ENCODE data around the gene MAP7.
A peak's percentile ranks its signal among the peaks of the same experiment; 100 is the strongest.

Gene MAP7

GRCh38 chr6:136317021-136317694 is 233.1 kb downstream of the MAP7 start:
- TF ChIP-seq CTCF (IDR thresholded peaks at IDR 0.05) = peak; percentile 81

GRCh38 chr6:136315594-136315993 is 234.6 kb downstream of the MAP7 start:
- no peak for TF ChIP-seq CTCF (IDR thresholded peaks at IDR 0.05)

- no peak for TF ChIP-seq CTCF (IDR thresholded peaks at IDR 0.05)
Measured at GRCh38 chr6:136312975-136313374, 237.2 kb downstream of the MAP7 start.

- TF ChIP-seq CTCF (IDR thresholded peaks at IDR 0.05) = no peak
Measured at GRCh38 chr6:136309729-136310311, 240.4 kb downstream of the MAP7 start.

GRCh38 chr6:136309171-136309570 is 241.1 kb downstream of the MAP7 start:
- TF ChIP-seq CTCF (IDR thresholded peaks at IDR 0.05) = no peak

- no peak for TF ChIP-seq CTCF (IDR thresholded peaks at IDR 0.05)
Measured at GRCh38 chr6:136307351-136307750, 242.9 kb downstream of the MAP7 start.

- no peak for TF ChIP-seq CTCF (IDR thresholded peaks at IDR 0.05)
Measured at GRCh38 chr6:136306466-136306865, 243.8 kb downstream of the MAP7 start.

Measured in LNCAP (cell line).